GM20431 (cell line): Measurements from ENCODE around the gene PRRX1.

Experiments used
- in situ Hi-C: fragments of 300-500 bp; cut with MseI, MboI; formaldehyde crosslinking; loops from one replicate; pipeline ENCODE4 v1.15.0; 2020; ENCODE audit warnings: low sequenced_read_pairs; ENCODE audit not compliant: unreplicated experiment

PRRX1 gene

GRCh38 chr1:170682809-170683208, 18.9 kb downstream of the PRRX1 start:
- in situ Hi-C loops, result no loop called here

GRCh38 chr1:170685166-170685565, 21.2 kb downstream of the PRRX1 start:
- in situ Hi-C loops, result no loop called here

- in situ Hi-C loops, result no loop called here
Observed at GRCh38 chr1:170686291-170686690, 22.4 kb downstream of the PRRX1 start.

GRCh38 chr1:170687621-170688020, 23.7 kb downstream of the PRRX1 start:
- in situ Hi-C loops, result no loop called here

GRCh38 chr1:170691258-170691657, 27.3 kb downstream of the PRRX1 start:
- in situ Hi-C loops, result no loop called here

- in situ Hi-C loops, result no loop called here
Observed at GRCh38 chr1:170692866-170693575, 29.1 kb downstream of the PRRX1 start.

GRCh38 chr1:170694172-170694926, 30.4 kb downstream of the PRRX1 start:
- in situ Hi-C loops, result no loop called here

GRCh38 chr1:170695955-170696590, 32.1 kb downstream of the PRRX1 start:
- in situ Hi-C loops, result no loop called here

- in situ Hi-C loops, result no loop called here
Observed at GRCh38 chr1:170696591-170697290, 32.8 kb downstream of the PRRX1 start.

- in situ Hi-C loops, result no loop called here
Observed at GRCh38 chr1:170697316-170697715, 33.4 kb downstream of the PRRX1 start.

GRCh38 chr1:170698301-170699275, 34.7 kb downstream of the PRRX1 start:
- in situ Hi-C loops, result no loop called here

- in situ Hi-C loops, result no loop called here
Observed at GRCh38 chr1:170699696-170700095, 35.8 kb downstream of the PRRX1 start.

GRCh38 chr1:170700842-170701615, 37.1 kb downstream of the PRRX1 start:
- in situ Hi-C loops, result no loop called here

GRCh38 chr1:170701962-170702361, 38.0 kb downstream of the PRRX1 start:
- in situ Hi-C loops, result no loop called here

- in situ Hi-C loops, result no loop called here
Observed at GRCh38 chr1:170703591-170703990, 39.7 kb downstream of the PRRX1 start.

GRCh38 chr1:170704256-170704655, 40.3 kb downstream of the PRRX1 start:
- in situ Hi-C loops, result no loop called here

- in situ Hi-C loops, result no loop called here
Observed at GRCh38 chr1:170705981-170706380, 42.0 kb downstream of the PRRX1 start.

GRCh38 chr1:170707117-170707516, 43.2 kb downstream of the PRRX1 start:
- in situ Hi-C loops, result no loop called here
